IPS-20b (cell line): Measurements from ENCODE around the gene C2CD5.
A peak's percentile ranks its signal among the peaks of the same experiment; 100 is the strongest.
"Not testable (repeated sequence)": the region's sequence is repeated elsewhere in the genome, so short reads cannot be mapped to it uniquely, and the experiment has no call there.

ENCODE experiments used
- H3K27ac ChIP-seq: one replicate; pipeline ENCODE4 v1.5.1; 2013; ENCODE audit warnings: low read length
- H3K27me3 ChIP-seq: 2 replicates; pipeline ENCODE4 v1.6.1; 2013; ENCODE audit warnings: mild to moderate bottlenecking, low read length, inconsistent platforms; ENCODE audit not compliant: insufficient read depth
- H3K36me3 ChIP-seq: 2 replicates; pipeline ENCODE4 v1.6.1; 2013; ENCODE audit warnings: low read depth, mild to moderate bottlenecking, inconsistent platforms, low read length, moderate library complexity; ENCODE audit not compliant: insufficient read depth
- H3K4me1 ChIP-seq: 2 replicates; pipeline ENCODE4 v1.6.1; 2013; ENCODE audit warnings: mild to moderate bottlenecking, control low read depth, inconsistent platforms, low read length, moderate library complexity; ENCODE audit not compliant: insufficient read depth
- H3K4me3 ChIP-seq: 2 replicates; pipeline ENCODE4 v1.5.1; 2013; ENCODE audit warnings: mild to moderate bottlenecking, low read length, inconsistent platforms
- H3K9ac ChIP-seq: 2 replicates; pipeline ENCODE4 v1.6.1; 2013; ENCODE audit warnings: low read depth, mild to moderate bottlenecking, inconsistent platforms, low read length, moderate library complexity
- H3K9me3 ChIP-seq: 2 replicates; pipeline ENCODE4 v1.6.1; 2013; ENCODE audit warnings: mild to moderate bottlenecking, low read depth, low read length, inconsistent platforms; ENCODE audit not compliant: insufficient read depth

C2CD5 gene

DNA sequence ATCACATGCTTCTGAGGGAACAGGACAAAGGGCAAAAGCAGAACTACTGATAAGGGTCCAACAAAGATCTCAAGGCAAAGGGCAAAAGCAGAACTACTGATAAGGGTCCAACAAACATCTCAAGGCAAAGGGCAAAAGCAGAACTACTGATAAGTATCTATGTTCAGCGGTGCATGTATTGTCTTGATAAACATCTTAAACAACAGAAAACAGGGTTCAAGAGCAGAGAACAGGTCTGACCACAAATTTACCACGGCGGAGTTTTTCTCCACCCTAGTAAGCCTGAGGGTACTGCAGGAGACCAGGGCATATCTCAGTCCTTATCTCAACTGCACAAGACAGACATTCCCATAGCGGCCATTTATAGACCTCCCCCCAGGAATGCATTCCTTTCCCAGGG, 10.4 kb upstream of the C2CD5 start:
- H3K4me1 ChIP-seq = peaks cover 15% of the 10 kb centered on the region
- peaks cover 13% of the 10 kb centered on the region; the same call in 1 of the 2 replicates for H3K9me3 ChIP-seq
- H3K27me3 ChIP-seq, H3K4me3 ChIP-seq, H3K36me3 ChIP-seq, H3K9ac ChIP-seq, H3K27ac ChIP-seq: not testable (repeated sequence)

DNA sequence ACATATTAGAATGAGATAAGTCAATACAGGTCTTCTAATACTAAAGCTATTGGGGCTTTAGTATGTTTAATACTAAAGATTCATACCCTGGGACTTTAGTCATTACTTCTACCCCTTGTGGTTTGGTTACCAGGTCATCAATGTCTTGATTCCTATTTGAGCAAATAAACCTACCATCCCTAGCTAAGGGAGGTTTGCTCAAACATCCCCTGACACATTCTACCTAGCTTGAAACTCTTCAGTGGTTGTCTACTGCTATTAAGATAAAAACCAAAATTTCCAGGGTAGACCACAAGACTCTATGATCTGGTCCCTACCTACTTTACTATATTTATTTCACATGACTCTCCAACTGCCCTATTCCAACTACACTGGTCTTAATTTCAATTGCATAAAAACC, 7.3 kb upstream of the C2CD5 start:
- Histone ChIP-seq H3K4me1 (peaks cover 15% of the 10 kb centered on the region), H3K36me3 (no peaks in the 10 kb centered on the region), H3K9ac (peak overlapping the region; percentile 21; the same call in 1 of the 2 replicates), H3K27me3 (no peaks in the 10 kb centered on the region), H3K9me3 (peaks cover 13% of the 10 kb centered on the region; the same call in 1 of the 2 replicates), H3K27ac (peak overlapping the region; percentile 14), H3K4me3 (peak overlapping the region; percentile 26)

DNA sequence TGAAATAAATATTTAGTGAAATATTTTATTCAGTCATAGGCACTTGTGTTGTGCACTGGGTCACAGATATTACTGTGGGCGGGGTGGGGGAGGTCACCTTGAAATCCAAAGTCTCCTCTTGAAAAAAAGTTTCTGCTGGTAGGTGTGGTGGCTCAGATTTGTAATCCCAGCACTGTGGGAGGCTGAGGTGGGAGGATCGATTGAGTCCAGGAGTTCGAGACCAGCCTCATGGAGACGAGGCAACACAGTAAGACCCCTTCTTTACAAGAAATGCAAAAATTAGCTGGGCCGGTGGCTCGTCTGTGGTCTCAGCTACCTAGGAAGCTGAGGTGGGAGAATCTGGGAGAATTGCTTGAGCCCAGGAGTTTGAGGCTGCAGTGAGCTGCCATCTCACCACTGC, 913 bp upstream of the C2CD5 start:
- H3K4me1 ChIP-seq = peaks cover 9% of the 10 kb centered on the region; the same call in 1 of the 2 replicates
- H3K27me3 ChIP-seq = no peaks in the 10 kb centered on the region
- peak overlapping the region; percentile 98; the same call in 1 of the 2 replicates for H3K4me3 ChIP-seq
- no peak overlapping the region for H3K9ac ChIP-seq
- H3K27ac ChIP-seq = no peak overlapping the region
- no peaks in the 10 kb centered on the region for H3K9me3 ChIP-seq
- peaks cover under 1% of the 10 kb centered on the region; the same call in 1 of the 2 replicates for H3K36me3 ChIP-seq

DNA sequence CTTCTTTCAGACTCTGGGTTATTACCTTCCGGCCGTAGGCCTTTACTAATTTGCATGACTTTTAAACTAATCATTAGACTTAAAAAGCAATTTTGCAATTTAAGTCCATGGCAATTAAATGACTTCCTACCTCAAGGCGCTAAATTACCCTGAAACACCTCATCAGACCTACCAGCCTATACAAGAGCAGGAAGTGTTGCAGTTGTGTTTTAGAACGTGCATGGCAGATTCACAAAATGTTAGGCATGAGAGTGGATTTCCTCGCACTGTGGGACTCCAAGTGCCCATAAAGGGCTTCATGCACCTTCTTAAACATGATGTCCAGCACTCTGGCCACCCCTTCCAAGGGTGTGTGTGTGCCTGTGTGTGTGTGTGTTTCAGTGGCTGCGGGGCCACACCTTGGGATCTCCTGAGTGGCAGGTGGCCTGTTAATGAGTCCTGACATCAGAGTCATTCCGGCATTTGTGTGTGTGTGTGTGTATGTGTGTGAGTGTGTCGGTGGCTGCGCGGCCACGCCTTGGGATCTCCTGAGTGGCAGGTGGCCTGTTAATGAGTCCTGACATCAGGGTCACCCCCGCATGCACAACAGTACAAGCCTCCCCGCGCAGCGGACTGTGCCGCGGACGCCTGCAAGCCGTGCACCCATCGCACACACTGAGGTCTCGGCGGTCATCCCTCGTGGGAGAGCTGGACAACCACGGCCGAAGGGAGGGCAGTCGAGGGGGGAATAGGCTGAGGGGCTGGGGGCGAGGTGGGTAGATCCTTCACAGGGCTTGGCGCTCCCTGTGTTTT, 900 bp downstream of the C2CD5 start:
- Histone ChIP-seq H3K27ac (no peak overlapping the region), H3K36me3 (peaks cover 10% of the 10 kb centered on the region; the same call in 1 of the 2 replicates), H3K4me1 (peaks cover 9% of the 10 kb centered on the region; the same call in 1 of the 2 replicates), H3K4me3 (peak overlapping the region; percentile 98), H3K9ac (peak overlapping the region; percentile 88; the same call in 1 of the 2 replicates), H3K27me3 (no peaks in the 10 kb centered on the region), H3K9me3 (no peaks in the 10 kb centered on the region)

DNA sequence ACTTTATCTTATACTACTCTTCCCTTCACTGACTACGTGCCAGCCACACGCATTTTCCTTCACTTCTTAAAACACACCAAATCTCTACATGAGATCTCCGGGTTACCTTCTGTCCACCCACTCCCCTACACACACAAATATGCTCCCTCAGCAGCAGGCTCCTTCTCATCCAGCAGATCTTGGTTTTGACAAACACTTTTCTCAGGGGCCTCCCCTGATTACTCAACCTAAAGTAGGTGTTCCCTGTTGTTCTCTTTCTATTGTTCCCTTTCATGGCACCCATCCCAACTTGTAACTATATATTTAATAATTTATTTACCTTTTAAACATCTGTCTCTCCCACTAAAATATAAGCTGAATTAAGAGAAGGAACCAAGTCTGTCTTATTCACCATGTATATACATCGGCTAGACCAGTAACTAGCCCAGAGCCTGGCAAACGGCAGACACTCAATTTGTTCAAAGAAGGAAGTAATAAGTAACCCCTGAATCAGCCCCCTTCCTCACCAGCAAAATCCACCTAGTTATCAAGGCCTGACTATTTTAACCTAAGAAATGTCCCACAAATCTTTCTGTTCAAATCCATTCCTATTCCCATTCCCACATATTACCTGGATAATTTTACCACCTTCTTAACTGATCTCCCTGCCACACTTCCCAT, 2.7 kb downstream of the C2CD5 start:
- peaks cover 9% of the 10 kb centered on the region; the same call in 1 of the 2 replicates for H3K4me1 ChIP-seq
- no peaks in the 10 kb centered on the region for H3K27me3 ChIP-seq
- H3K9ac ChIP-seq = no peak overlapping the region
- peaks cover 10% of the 10 kb centered on the region; the same call in 1 of the 2 replicates for H3K36me3 ChIP-seq
- H3K9me3 ChIP-seq = no peaks in the 10 kb centered on the region
- H3K4me3 ChIP-seq = no peak overlapping the region
- H3K27ac ChIP-seq = no peak overlapping the region

DNA sequence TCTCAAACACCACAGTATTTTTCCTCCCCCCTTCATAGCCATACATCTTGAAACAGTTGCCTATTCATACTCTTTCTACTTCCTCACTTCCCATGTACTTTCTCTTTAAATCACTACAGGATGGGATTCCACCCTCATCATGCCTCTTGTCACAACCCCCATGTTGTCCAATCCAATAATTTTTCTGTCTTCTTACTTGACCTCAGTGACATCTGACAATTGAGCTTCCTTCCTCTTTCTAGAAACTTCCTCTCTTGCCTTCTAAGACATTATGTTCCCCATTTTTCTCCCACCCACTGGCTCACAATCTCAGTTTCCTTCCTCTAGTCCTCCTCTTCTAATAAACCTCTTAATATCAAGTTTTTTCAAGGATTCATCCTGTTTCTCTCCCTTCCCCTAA, 5.3 kb downstream of the C2CD5 start:
- no peaks in the 10 kb centered on the region for H3K27me3 ChIP-seq
- no peak overlapping the region for H3K4me3 ChIP-seq
- H3K9ac ChIP-seq = no peak overlapping the region
- H3K9me3 ChIP-seq = no peaks in the 10 kb centered on the region
- H3K36me3 ChIP-seq = peaks cover 14% of the 10 kb centered on the region; the same call in 1 of the 2 replicates
- no peak overlapping the region for H3K27ac ChIP-seq
- H3K4me1 ChIP-seq = peaks cover 17% of the 10 kb centered on the region; the same call in 1 of the 2 replicates

DNA sequence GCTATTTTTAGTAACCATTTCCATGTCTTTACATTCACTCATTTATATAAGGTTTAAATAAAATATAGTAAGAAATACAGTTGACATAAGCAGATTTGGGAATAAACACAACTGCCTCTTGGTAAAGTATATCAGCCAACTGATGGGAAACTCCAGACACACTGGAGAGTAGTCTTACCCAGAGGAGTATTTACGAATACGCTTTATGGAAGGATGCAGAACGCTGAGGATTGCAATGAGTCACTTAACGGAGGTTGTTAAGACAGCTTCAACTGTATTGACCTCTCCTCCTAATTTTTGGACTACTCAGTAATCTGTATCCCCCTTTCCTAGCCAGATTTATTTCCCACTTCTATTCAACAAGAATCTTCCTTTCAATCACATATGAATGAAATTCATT, 6.0 kb downstream of the C2CD5 start:
- Histone ChIP-seq H3K4me1 (peaks cover 17% of the 10 kb centered on the region; the same call in 1 of the 2 replicates), H3K4me3 (no peak overlapping the region), H3K9ac (no peak overlapping the region), H3K36me3 (peaks cover 19% of the 10 kb centered on the region), H3K27me3 (no peaks in the 10 kb centered on the region), H3K27ac (no peak overlapping the region), H3K9me3 (no peaks in the 10 kb centered on the region)

DNA sequence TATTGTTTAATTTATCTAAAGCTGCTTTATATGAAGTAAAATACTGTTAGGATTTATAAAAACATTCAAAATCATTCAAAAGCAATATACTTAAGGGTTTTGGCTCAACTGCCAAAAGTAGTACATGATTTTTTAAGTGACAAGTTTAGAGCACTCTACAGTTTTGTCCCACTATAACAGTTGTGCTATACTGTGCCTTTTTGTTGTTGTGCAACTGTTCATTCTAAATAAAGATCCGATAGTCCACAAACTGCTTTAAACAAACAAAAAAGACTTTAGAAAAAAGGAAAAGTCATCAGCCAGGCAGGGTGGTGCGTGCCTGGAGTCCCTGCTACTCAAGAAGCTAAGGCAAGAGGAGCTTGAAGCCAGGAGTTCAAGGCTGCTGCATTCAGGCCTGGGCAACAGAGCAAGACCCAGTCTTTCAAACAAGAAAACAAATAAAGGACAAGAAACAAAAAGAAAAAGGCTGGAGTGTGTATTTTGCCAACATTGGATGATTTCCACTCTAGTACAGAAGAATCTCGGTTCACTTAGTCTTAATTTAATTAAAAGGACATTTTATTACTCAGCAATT, 7.3 kb downstream of the C2CD5 start:
- Histone ChIP-seq H3K4me1 (peaks cover 7% of the 10 kb centered on the region; the same call in 1 of the 2 replicates), H3K27ac (no peak overlapping the region), H3K9me3 (no peaks in the 10 kb centered on the region)

DNA sequence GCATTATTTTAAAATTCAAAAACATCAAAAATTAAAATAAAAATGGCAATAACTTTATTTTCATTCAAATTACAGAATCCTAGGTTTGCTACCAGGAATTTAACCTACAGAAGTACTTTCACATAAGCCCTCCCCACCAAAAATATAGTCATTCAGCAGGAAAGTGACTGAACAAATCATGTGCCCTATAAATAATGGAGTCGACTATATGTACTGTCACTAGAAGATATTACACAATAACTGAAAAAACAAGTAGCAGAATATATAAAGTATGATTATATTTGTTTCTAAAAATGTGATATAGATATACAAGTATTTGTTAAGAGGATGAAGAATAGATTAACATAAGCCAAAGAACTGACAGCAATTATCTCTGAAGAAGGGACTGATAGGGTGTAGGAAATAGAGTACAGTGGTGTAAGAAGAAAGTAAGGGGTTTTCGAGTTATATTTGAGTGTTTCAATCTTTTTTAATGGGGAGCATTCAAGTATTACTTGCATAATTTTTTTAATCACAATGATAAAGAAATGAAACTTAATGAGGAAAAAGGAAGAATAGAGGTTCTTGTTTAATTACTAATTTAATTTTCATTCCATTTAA, 7.9 kb downstream of the C2CD5 start:
- no peaks in the 10 kb centered on the region for H3K9me3 ChIP-seq
- H3K36me3 ChIP-seq = peaks cover 37% of the 10 kb centered on the region
- H3K4me1 ChIP-seq = peaks cover 7% of the 10 kb centered on the region; the same call in 1 of the 2 replicates
- H3K9ac ChIP-seq = no peak overlapping the region
- H3K27me3 ChIP-seq = no peaks in the 10 kb centered on the region
- H3K27ac ChIP-seq = no peak overlapping the region
- no peak overlapping the region for H3K4me3 ChIP-seq

More for the DNA sequence above, 7.3 kb downstream of the C2CD5 start:
- no peak overlapping the region for H3K9ac ChIP-seq
- H3K27me3 ChIP-seq = no peaks in the 10 kb centered on the region
- H3K4me3 ChIP-seq = no peak overlapping the region
- peaks cover 31% of the 10 kb centered on the region for H3K36me3 ChIP-seq

DNA sequence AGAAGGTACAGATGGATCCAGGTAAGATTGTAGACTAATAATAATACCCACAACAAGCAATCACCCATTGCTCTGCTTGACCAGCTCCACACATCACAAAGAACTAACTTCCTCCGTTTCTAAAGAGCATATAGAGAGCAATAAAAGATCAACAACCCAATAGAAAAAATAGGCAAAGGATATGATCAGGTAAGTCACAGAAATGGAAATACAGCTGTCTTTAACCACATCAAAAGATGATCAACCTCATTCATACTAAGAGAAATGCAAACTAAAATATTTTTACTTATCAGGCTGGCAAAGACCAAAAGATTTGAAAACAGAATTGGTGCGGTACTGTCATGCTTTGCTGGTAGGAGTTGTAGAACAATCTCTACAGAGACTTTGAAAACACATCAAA, 8.9 kb downstream of the C2CD5 start:
- Histone ChIP-seq H3K9ac (peak overlapping the region; percentile 21; the same call in 1 of the 2 replicates), H3K36me3 (peaks cover 45% of the 10 kb centered on the region), H3K27me3 (no peaks in the 10 kb centered on the region), H3K9me3 (no peaks in the 10 kb centered on the region), H3K4me1 (peaks cover 7% of the 10 kb centered on the region; the same call in 1 of the 2 replicates), H3K4me3 (no peak overlapping the region), H3K27ac (no peak overlapping the region)

DNA sequence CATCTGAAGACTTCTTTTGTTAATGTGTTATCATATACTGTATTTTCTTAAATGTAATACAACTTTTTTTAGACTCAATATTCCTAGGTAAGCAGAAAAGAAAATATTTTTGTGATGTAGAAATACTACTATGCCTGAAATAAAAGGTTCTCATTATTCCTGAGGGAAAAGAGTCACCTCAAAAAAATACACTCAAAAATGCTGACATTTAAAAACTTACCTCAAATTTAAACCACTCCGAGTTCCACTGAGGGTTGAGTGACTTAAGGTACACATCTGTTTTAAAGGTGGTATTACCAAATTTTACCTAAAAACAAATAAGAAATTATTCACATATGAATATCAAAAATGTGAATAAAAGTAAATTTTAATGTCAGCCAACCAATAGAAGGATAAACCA, 9.3 kb downstream of the C2CD5 start:
- H3K27ac ChIP-seq = no peak overlapping the region
- H3K4me3 ChIP-seq = no peak overlapping the region
- H3K4me1 ChIP-seq = peaks cover 7% of the 10 kb centered on the region; the same call in 1 of the 2 replicates
- H3K27me3 ChIP-seq = no peaks in the 10 kb centered on the region
- H3K9me3 ChIP-seq = no peaks in the 10 kb centered on the region
- peaks cover 42% of the 10 kb centered on the region for H3K36me3 ChIP-seq
- no peak overlapping the region for H3K9ac ChIP-seq
